AML-193 (cell line): ENCODE results near the gene BRSK2.
A peak's percentile ranks its signal among the peaks of the same experiment; 100 is the strongest.

Experiments used
- DNase-seq, 2 experiments: peaks; one replicate each; lab custom pipeline; 2025; lab: John Stamatoyannopoulos, UW

BRSK2 gene

DNA sequence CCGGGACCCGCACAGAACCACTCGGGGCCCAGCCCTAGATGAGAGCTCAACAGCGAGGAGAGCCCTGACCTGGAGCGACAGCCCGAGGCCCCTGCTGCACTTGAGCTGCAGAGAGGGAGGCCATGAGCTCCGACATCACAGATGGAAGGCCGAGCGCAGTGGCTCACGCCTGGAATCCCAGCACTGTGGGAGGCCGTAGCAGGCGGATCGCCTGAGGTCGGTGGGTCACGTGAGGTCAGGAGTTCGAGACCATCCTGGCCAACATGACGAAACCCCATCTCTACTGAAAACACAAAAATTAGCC, 13.8 kb upstream of the BRSK2 start:
- DNase-seq: no peak

DNA sequence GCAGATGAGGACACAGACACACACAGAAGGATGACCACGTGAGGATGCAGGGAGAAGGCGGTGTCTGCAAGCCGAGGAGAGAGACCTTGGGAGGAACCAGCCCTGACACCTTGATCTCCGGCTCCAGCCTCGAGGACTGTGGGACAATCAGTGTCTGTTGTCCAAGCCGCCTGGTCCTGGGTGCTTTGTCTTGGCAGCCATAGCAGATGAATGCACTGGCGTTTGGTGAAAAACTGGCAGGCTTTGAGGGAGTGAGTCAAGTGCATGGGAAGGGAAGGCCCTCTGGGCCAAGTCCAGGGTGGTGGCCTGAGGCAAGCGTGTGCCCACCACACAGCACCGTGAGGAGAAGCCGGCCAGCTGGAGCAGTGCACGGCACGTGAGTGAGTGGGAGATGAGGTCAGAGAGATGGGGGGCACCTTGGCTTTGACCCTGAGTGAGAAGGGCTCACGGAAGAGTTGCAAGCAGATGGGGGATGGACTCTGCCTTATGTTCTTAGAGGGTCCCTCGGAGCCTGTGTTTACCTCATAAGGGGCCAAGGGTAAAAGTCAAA, 12.4 kb upstream of the BRSK2 start:
- no peak for DNase-seq

DNA sequence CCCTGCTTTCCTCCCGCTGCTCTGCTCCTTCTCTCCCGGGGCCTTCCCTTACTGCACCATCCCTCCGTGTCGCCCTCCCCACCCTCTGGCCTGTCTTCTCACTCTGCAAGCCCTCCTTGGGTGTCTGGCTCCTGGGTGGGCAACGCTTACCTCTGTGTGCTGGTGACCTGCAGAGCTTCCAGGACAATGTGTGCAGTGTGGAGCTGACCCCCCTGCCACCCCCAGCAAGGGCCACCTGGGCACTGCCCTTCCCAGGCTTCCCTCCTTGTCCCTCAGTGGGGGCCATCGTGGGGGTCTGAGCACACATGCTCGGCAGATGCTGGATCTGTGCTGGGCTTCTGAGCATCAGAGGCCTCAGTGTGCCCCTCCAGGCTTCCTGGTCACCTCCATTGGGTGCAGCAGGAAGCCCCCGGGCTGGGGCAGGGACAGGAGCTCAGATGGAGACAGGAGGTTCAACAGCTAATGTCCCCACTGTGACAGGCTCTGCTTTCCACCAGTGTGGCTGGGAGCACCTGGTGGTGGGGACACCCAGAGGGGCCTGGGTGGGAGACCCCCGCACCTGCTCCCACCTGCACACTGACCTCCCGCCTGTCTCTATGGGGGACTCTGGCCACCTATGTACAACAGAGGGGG, 7.8 kb upstream of the BRSK2 start:
- no peak for DNase-seq

DNA sequence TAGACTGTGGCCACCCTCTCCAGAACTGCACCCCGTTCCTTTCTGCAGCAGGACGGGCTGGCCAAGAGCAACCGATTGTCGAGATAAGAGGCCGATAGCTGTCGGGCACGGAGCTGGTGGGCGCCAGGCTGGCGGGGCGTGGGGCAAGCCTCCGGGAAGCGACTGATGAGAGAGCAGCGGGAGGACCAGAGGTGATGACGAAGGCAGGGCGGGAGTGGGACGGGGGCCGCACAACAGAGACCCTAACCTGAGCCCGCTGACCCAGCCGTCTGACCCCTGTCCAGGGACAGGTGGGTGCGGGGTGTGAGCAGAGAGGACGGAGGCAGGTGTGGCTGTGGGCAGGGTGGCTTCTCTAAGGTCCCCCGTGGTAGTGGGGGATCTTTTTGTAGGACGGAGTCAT, 7.3 kb upstream of the BRSK2 start:
- no peak for DNase-seq

DNA sequence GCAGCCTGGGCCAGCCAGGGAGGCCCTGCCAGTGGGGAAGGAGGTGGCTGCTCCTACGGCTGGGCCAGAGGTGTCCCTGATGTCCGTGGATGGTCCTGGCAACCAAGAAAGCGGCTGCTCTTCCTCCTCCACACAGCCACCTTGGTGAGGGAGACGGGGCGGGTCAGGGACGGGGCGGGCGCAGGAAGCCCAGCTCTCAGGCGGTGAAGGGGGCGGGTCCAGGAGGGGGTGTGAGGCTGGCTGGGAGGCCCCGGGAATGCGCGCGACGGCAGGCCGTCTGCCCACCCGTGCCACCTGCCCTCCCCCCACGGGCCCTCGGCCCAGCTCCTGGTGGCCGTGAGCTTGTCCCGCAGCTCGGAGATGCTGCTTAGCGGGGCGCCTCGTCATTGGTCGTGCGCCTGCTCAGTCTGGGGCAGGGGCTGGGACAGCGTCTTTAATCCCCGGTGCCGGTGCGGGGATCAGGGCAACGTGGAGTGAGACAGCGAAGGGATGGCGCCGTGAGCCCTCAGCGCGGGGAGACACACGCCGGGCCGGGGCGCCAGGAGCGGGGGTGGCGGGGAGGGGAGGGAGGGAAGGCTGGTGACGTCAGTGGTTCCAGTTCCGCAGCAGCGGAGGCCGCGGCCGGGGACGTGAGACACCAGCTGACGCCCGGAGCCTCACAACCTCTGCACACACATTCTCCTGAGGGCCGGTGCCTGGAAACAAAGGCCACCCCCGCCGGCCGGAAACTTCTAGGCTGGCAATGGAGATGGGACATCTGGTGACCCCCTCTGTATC, 6.7 kb upstream of the BRSK2 start:
- DNase-seq: peak; percentile 12 to 30

DNA sequence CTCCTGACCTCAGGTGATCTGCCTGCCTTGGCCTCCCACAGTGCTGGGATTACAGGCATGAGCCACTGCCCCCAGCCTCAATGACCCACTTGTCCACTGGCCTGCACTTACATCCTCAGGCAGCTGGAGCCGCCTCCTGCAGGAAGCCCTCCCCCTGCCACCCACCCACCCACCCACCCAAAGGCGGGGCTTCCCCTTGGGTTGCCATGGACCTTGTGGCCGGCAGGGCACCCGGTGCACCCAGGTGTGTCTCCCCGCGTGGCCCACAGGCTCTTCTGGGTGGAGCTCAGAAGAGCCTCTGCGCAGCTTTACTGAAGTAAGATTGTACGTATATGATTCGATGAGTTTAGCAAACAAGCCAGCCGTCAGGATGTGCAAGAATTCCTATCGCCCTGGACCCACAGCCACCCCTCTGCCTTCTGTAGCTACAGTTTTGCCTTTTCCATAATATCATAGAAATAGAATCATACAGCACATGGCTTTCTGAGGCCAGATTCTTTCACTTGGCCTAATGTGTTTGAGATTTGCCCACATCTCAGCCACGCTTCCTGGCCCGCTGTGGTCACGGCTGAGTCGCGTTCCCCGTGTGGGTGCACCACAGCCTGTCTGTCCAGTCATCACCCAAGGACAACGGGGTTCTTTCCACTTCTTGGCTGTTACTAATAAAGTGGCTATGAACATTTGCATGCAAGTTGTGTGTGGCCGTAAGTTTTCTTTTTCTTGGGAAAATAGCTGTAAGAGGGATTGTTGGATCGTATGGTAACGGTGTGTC, 5.3 kb upstream of the BRSK2 start:
- no peak for DNase-seq

DNA sequence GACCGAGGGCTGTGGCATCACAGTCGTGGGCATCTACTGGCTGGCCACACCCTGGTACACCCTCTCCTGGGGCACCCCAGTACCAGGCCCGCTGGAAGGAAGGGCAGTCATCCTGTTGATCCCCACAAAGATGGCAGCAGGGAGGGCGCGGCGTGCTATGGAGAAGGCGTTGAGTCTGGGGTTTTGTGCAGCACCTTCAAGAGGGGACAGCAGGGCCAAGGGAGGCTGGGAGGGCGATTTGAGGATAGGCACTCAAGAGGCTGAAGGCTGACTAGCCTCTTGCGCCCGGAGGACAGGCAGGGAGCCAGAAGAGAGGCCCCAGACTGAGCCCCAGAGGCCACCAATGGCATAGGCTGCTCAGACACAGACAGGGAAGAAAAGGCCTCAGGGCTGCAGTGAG, 2.2 kb upstream of the BRSK2 start:
- no peak for DNase-seq

DNA sequence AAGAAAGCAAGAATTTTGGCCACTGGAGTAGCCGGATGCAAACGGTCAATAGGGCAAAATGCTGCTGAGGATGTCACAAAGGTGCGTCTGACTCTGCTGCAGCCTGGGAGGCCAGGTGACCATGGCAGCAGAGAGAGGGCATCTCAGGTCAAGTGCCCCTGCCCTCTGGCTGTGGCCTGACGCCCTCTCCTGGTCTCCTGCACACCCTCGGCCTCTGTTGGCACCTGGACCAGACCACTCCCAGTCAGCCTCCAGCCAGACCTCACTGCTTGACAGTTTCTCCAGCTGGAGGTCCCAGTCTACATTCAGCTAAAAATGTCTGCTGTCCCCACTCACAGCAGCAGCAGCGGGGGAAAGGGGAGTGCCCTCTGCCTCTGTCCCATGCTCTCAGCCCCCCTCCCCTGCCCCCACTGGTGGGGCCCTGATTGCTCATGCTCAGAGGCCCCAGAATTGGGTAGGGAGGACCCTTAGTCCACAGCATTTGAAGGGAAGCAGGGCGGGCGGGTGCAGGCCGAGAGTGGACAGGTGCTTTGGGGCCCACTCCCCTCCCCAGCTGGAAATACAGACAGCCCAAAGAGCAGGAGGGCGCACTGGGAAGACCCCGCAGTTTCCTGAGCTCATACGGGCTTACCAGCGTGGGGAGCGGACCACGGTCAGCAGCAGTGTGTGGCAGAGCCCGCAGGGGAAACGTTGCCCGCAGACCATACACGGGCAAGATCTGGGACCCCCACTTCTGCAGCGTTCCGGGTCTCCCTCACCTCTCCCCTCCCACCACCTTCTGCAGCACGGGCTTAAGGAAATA, 1.6 kb upstream of the BRSK2 start:
- DNase-seq: no peak

DNA sequence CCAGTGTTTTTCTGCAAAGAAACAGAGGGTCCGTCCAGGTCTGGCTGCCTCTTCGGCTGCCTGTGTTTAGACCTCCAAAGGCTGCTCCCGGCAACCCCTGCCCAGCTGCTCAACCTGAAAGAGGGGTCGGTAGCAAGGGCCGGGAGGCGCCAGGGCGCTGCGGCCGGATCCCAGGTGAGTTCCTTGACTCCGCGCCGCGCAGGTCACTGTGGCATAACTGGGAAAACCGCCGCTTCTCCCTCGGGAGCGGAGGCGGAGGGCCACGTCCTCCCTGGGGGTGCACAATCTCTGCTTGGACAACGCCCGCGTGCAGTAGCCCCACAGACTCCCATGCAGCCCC, 1.0 kb upstream of the BRSK2 start:
- no peak for DNase-seq

DNA sequence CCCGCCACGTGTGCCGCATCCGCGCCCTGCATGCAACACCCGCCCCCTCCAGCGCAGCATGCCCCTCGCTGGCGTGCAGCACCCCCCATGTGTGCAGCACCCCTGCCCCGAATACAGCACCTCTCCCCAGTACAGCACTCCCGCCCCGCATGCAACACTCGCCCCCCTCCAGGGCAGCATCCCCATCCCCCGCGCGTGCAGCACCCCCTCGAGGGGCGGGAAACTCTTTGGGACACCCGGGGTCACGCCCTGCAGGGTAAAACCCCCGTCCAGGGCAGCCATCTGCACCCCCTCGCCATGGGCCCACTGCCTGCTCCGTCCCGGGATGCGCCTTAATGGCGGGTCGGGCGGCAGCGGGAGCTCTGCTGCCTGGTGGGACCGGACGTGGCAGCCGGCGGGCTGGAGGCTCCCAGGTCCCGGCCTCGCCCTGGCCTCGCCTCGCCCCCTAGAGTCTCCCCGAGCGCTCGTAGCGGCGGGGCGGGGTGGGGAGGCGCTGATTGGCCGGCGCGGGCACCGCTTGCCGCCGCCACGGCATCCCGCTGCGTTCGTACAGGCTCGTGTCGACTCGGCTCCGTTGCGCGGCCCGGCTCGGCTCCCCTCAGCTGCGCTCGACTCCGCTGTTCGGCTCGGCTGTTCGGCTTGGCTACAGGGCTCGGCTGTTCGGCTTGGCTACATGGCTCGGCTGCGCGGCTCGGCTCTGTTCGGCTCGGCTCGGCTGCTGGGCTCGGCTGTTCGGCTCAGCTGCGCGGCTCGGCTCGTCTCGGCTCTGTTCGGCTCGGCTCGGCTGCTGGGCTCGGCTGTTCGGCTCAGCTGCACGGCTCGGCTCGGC, 417 bp upstream of the BRSK2 start:
- peak; percentile 33 to 40 for DNase-seq

DNA sequence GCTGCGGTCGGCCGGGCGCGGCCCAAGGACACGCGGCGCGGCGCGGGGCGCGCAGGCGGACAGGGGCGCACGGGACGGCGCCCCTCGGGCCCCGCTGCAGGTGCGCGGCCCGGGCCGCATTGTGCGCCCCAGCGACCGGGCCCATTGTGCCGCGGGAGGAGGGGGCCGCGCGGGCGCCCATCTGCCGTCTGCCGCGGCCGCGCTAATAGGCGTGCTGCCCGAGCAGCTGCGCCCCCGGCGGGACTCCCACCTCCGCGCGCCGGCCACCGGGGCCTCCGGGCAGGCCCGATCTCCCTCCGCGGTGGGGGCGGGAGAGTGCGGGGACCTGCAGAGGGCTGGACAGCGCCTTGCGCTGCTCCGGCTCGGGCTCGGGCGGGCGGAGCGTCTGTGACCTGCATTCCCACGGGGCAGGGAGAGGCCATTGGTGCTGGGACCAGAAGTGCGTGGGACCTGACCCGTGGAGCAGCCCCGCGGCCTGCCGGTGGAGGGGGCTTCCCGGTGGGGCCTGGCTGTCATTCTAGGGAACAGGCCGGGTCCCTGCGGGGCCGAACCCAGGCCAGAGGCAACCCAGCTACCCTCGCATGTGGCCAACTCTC, 933 bp downstream of the BRSK2 start:
- no peak for DNase-seq

DNA sequence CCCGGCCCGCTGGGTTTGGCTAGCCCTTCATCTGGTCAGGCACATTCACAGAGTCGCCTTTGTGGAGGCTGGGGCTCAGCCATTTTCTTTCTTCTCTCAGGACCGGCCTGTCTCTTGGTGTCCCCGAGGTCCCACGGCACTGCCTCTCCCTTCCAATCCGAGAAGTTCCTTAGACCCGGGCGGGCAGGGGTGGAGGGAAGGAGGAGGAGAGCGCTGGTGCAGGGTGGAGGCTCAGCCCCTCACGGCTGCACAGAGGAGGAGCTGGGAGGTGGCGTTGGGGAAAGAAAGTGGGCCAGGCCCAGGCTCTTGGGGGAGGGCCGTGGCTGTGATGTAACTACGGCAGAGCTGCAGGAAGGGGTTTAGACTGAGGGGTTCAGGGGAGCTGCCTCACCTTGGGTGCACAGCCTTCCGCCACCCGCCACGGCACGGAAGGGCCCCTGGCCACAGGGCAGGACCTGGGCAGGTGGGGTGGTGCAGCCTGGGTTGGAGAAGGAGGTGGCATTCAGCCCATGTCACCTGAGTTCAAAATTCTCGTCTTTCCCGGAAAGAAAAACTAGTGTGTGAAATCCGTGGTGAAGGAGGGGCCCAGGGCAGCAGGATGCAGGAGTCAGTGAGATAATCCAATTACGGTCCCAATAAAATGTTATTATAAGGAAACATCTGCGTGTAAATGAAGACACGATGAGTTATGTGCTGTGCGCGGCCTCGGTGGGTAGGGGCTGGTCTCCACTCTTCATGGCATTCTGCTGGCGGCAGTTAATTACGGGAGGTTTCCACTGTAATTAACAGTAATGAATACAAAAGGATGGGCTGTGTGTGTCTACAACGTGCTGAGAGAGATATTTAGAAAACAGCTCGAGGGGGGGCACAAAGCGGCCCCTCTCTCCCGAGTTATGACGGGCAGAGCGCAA, 1.7 kb downstream of the BRSK2 start:
- no peak for DNase-seq

DNA sequence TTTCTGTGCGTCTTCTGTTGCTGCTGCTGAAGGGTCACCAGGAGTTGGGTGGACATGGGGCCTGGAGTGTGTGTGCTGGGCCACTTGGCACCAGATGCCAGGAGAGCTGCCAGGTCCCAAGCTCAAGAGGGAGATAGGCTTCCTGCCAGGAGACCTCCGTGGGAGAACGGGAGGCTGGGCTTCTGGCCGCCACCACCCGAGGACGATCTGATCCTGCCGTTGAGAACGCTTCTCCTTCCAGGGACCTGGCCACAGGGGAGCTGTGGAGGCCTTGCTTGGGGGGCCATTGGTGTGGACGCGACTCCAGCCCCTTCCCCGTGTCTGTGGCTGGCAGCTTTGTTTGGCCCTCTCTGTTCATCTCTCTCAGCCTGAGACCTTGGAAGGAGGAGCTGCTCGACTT, 2.4 kb downstream of the BRSK2 start:
- no peak for DNase-seq

DNA sequence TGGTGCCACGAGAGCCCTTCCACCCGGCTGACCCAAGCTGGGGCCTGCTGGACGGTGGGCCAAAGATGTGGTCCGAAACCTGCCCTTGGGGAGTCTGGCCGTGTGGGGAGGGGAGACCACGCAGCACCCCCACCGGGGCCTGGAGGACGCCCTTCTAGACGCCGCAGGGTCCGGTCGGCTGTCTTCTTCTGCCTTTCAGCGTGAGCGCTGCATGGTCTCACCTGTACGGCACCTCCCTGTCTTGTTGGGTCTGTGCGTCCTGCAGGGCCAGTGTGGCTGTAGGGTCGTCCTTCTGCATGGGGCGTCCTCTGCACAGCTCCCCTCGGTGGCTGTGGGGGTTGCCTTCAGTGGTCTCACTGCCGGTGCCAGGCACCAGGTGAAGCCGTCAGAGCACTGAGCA, 2.8 kb downstream of the BRSK2 start:
- no peak for DNase-seq

DNA sequence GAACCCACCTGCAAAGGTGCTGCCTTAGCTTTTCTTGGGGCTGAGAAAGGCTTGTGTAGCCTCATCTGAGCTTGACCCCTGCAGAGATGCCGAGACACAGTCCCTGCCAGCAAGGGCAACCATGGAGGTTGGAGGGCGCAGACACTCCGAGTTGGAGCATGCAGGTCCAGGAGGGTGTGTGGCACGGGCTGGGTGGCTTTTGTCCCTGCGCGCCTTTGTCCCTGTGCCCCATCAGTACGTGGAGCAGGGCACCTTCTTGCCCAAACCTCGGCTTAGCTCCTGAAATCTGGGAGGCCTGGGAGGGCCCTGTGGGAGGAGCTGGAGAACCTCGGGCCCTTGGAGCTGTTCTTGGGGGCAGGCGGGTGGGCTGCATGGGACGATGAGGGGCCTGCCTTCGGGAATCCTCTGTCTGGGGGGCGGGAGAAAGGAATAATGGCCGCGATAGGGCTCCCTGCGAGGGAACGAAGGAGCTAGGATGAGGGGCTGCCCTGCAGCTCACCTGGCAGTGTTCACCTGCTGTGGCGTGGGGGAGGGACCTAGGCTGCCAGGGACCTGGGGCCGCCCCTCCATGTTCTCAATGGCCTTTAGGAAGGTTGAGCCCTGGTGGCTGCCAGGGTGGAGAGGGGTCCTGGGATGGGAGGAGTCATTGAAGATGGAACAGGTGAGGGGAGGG, 3.4 kb downstream of the BRSK2 start:
- DNase-seq: no peak

DNA sequence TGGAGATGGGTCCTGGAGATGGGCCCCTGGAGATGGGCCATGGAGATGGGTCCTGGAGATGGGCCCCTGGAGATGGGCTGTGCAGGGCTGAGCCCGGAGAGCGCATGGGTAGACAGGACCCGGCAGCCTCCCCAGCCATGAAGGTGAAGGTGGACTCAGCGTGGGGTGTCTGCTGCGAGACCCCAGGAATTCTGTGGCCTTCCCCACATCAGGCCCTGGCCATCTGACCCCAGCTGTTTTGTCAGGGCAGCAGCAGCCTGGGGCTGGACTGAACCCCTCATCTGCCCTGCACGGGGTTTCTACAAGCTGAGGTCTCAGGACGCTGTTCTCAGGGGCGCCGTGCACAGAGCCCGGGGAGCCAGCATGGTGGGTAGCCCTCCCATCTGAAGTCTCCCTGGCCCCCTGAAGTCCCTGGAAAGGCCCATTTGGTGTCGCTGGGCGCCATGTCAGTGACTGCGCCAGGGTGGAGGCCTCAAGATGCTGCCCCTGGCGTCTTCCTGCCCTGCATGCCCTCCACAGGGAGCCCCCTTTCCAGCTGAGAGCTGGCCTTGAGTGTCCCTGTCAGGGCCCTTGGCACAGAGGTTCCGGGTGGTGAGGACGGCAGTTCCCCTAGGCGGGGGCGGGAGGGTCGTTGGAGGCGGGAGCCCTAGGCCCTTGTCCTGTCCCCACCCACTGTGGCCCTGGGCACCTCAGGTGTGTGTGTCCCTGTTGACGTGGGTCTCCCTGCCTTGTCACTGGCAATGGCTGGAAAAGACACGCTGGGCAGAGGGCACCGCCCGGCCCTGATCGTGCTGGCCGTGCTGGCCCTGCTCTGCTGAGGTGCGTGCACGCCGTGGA, 5.4 kb downstream of the BRSK2 start:
- no peak for DNase-seq

DNA sequence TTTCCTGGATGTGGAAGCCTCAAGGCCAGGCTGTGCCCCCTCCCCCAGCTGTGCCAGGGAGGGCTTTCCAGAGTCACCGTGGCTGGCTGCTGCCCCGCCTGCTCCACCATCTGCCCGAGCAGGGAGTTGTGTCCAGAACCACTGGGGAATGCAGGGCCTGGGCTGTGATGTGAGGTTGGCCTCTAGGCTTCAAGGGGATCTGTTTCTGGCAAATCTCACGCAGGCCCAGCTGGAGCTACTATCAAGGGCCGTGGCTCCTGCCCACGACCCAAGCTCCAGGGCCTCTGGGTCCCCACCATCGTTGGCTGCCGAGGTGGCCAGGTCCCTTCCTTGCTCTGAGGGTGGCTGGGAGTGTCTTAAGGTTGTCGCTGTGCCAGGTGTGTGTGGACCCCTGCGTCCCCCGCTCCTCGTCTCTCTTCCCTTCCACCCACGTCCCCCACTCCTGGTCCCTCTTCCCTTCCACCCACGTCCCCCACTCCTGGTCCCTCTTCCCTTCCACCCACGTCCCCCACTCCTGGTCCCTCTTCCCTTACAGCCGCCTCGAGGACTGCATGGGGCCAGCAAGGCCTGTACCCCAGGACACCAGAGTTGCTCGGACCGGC, 6.1 kb downstream of the BRSK2 start:
- no peak for DNase-seq

DNA sequence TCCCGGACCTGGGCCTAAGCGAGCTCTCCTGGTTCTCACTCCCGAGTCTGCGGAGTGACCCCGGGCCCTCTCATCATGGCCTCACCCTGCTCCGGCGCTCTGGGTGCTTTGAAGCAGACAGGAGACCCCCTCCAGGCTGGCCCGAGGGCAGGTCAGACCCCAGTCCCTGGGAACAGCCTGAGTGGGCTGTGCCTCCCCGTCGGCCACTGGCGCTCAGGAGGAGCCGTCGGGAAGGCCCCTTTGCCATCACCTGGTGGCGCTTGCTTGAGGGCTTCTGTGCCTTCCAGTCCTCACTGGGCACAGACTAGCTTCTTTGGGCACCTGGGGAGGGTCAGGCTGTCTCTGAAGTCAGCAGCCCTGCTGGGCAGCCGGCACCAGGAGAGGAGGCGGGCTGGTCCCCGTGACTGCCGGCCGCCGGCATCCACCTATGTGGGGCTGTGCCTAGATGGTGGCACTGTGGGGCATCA, 6.7 kb downstream of the BRSK2 start:
- DNase-seq: no peak
